ENCODE data around the gene PPP6R2.

- no peak for TF ChIP-seq CTCF (conservative IDR thresholded peaks at IDR 0.05)
- TF ChIP-seq ZFX (IDR thresholded peaks at IDR 0.05) = no peak
These were observed 147.6 kb downstream of the PPP6R2 start for GRCh38 chr22:50490531-50491308.

Data from C4-2B (cell line).